Left ventricle myocardium inferior (tissue), 1 donor: ENCODE results near the gene MOV10. TPM values are rescaled to one million over a fixed set of nuclear protein-coding genes. Genes with fewer than 3 reads are reported as not detected.

ENCODE experiments used
- DNase-seq: peaks from one replicate; pipeline ENCODE4 v3.0.0-alpha.2; 2020
- H3K27ac ChIP-seq: fragments of 200-600 bp; replicated peaks from 2 replicates; pipeline ENCODE4 v1.8.0; 2021
- H3K27me3 ChIP-seq: fragments of 200-600 bp; 2 replicates; pipeline ENCODE4 v1.8.0; 2021; ENCODE audit warnings: low read depth
- H3K36me3 ChIP-seq: fragments of 200-600 bp; 2 replicates; pipeline ENCODE4 v1.8.0; 2021
- H3K4me1 ChIP-seq: fragments of 200-600 bp; 2 replicates; pipeline ENCODE4 v1.8.0; 2021
- H3K4me3 ChIP-seq: fragments of 200-600 bp; 2 replicates; pipeline ENCODE4 v1.8.0; 2021; ENCODE audit warnings: mild to moderate bottlenecking, moderate library complexity
- H3K9me3 ChIP-seq: fragments of 200-600 bp; replicated peaks from 2 replicates; pipeline ENCODE4 v1.8.0; 2021
- CTCF ChIP-seq: fragments of 200-600 bp; IDR thresholded peaks from 2 replicates; pipeline ENCODE4 v1.8.0; 2021; ENCODE audit warnings: antibody characterized with exemption, mild to moderate bottlenecking, borderline replicate concordance
- intact Hi-C: fragments of 100-400 bp; cut with micrococcal nuclease; formaldehyde crosslinking; loops from one replicate; pipeline ENCODE4 v1.11.0; 2022
- total RNA-seq: library from RNA; stranded (reverse); fragmentation: NEBNext Ultra II Directional; extraction: Animal tissue kit (Norgen Biotek cat#: 25700); gene quantifications from one replicate; pipeline ENCODE4 v1.2.1, GENCODE V29; 2021
- donor health status: DM: no; HTN: yes; CAD: no; lungs with severe emphysema.

Gene MOV10
- total RNA-seq, 1 donor from 2014 or later, result 12.7 TPM

- Histone ChIP-seq H3K27ac (no peak overlapping the region), H3K9me3 (peaks cover 1% of the 10 kb centered on the region), H3K4me1 (peaks cover 11% of the 10 kb centered on the region), H3K4me3 (no peak overlapping the region), H3K27me3 (peaks cover 71% of the 10 kb centered on the region), H3K36me3 (no peaks in the 10 kb centered on the region)
- no peak for DNase-seq
- intact Hi-C loops, result no loop called here
- TF ChIP-seq CTCF, result no peak
Observed at GRCh38 chr1:112748396-112748795, 73.9 kb downstream of the MOV10 start.

Other genes with a start within 250 kb of the MOV10 start
- gene WNT2B, start 165.7 kb upstream of the MOV10 start, total RNA-seq, result 1.7 TPM
- gene ST7L, start 55.5 kb upstream of the MOV10 start, total RNA-seq, result 12.6 TPM
- 24.6 TPM for gene CAPZA1, start 54.8 kb upstream of the MOV10 start, total RNA-seq
- 129 TPM for gene RHOC, start 32.5 kb downstream of the MOV10 start, total RNA-seq
- 5.4 TPM for gene PPM1J, start 40.7 kb downstream of the MOV10 start, total RNA-seq